KMS-11 (cell line): Measurements from ENCODE around the gene ST7L.

ENCODE experiments used
- H2AFZ ChIP-seq: fragments of 200-600 bp; sonication (generic); 2 replicates; pipeline ENCODE4 v1.6.1; 2016; ENCODE audit warnings: antibody characterized with exemption, mixed run types, low read depth
- H3K27ac ChIP-seq: fragments of 200-600 bp; sonication (generic); 2 replicates; pipeline ENCODE4 v1.6.1; 2016; ENCODE audit warnings: mild to moderate bottlenecking, mixed run types
- H3K27me3 ChIP-seq: fragments of 200-600 bp; sonication (generic); 2 replicates; pipeline ENCODE4 v1.6.1; 2017; ENCODE audit warnings: mild to moderate bottlenecking, low read depth, mixed run types, moderate library complexity; ENCODE audit not compliant: insufficient read depth
- H3K36me3 ChIP-seq: fragments of 200-600 bp; sonication (generic); 2 replicates; pipeline ENCODE4 v1.6.1; 2017; ENCODE audit warnings: mild to moderate bottlenecking, mixed run types; ENCODE audit not compliant: insufficient read depth
- H3K4me1 ChIP-seq: fragments of 200-600 bp; sonication (generic); 2 replicates; pipeline ENCODE4 v1.6.1; 2016; ENCODE audit warnings: mild to moderate bottlenecking, low read depth, mixed run types; ENCODE audit not compliant: poor library complexity, severe bottlenecking
- H3K4me2 ChIP-seq: fragments of 200-600 bp; sonication (generic); 2 replicates; pipeline ENCODE4 v1.7.0; 2016; ENCODE audit warnings: mild to moderate bottlenecking, mixed run types
- H3K4me3 ChIP-seq: fragments of 200-600 bp; sonication (generic); IDR thresholded peaks from 2 replicates; pipeline ENCODE4 v1.6.1; 2017; ENCODE audit warnings: low read depth, low read length, mixed read lengths; ENCODE audit not compliant: insufficient read depth
- H3K79me2 ChIP-seq: fragments of 200-600 bp; sonication (generic); 2 replicates; pipeline ENCODE4 v1.6.1; 2016; ENCODE audit warnings: low read depth, mixed run types; ENCODE audit not compliant: insufficient read depth
- H3K9ac ChIP-seq: fragments of 200-600 bp; sonication (generic); 2 replicates; pipeline ENCODE4 v1.6.1; 2016; ENCODE audit warnings: mild to moderate bottlenecking, mixed run types
- H4K20me1 ChIP-seq: fragments of 200-600 bp; sonication (generic); 2 replicates; pipeline ENCODE4 v1.6.1; 2016; ENCODE audit warnings: mild to moderate bottlenecking, mixed run types; ENCODE audit not compliant: insufficient read depth
- TF ChIP-seq, protein P1 (sequence below): fragments of 200-600 bp; sonication (generic); conservative IDR thresholded peaks from 2 replicates; pipeline ENCODE4 v1.6.1; 2017; ENCODE audit warnings: low read depth, mild to moderate bottlenecking, antibody characterized with exemption, low read length, moderate library complexity, mixed read lengths

The ST7L gene

DNA sequence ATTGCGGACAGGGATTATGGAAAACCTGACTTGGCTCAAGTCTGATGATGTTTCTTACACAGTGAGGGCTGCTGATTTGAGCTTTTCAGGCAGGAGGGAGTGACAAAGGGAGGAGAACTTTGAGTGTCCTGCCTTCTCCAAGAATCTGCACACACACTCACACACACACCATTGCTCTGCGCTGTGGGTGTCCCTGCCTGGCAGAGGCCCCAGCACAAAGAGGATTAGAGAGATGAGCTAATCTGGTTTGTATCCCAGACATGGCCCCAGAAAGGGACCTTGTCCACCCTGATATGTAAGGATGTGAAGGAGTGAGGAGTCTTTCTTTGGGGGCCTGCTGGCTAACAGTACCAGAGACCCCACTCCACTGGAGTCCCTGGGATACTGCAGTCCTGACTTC is 116.1 kb downstream of the ST7L start:
- H3K4me3 ChIP-seq: no peak overlapping the region
- no peaks in the 10 kb centered on the region for H3K27me3 ChIP-seq
- TF ChIP-seq, protein P1, sequence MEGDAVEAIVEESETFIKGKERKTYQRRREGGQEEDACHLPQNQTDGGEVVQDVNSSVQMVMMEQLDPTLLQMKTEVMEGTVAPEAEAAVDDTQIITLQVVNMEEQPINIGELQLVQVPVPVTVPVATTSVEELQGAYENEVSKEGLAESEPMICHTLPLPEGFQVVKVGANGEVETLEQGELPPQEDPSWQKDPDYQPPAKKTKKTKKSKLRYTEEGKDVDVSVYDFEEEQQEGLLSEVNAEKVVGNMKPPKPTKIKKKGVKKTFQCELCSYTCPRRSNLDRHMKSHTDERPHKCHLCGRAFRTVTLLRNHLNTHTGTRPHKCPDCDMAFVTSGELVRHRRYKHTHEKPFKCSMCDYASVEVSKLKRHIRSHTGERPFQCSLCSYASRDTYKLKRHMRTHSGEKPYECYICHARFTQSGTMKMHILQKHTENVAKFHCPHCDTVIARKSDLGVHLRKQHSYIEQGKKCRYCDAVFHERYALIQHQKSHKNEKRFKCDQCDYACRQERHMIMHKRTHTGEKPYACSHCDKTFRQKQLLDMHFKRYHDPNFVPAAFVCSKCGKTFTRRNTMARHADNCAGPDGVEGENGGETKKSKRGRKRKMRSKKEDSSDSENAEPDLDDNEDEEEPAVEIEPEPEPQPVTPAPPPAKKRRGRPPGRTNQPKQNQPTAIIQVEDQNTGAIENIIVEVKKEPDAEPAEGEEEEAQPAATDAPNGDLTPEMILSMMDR: no peak
- H3K4me2 ChIP-seq: no peak overlapping the region
- no peaks in the 10 kb centered on the region for H3K36me3 ChIP-seq
- H2AFZ ChIP-seq: no peak overlapping the region
- H3K79me2 ChIP-seq: no peaks in the 10 kb centered on the region
- H4K20me1 ChIP-seq: no peaks in the 10 kb centered on the region
- H3K9ac ChIP-seq: no peak overlapping the region
- no peaks in the 10 kb centered on the region for H3K4me1 ChIP-seq
- H3K27ac ChIP-seq: no peak overlapping the region

DNA sequence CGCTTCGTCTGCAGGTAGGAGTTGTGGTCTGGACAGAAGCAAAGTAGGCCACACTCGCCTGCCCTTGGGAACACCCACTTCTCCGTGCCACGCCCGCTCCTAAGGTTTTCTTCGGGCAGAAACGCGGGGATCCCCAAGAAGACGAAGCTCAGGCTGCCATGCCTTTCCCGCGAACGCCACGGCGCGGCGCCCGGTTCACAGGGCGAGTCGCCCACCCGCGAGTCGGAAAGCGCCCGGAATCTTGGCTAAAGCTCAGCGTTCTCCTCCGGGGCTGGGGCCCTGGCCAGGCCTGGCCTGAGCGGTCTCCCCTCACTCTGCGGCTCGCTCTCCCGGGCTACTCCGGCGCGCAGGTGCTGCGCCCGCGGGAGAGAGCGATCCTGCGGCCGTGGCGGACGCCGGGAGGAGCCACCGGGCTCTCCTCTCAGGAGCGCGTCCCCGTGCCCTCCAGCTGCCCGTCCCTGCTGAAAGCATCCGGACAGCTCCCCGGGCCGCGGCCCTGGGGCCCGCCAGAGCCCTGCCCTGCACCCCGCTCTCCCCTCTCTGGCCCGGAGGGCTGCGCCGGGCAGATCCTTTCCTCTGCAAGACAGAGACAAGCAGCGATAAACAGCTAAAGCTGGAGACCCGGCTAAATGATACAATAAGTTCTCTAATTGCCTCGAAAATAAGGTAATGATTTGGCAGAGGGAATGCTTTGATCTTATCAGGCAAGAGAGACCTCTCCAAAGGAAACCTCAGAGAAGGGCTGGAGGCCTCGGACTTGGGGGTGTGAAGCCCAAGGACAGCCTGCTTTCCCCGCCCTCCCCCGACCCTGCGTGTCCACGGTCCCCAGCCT is 116.9 kb downstream of the ST7L start:
- H3K9ac ChIP-seq: no peak overlapping the region
- TF ChIP-seq, protein P1: no peak
- no peak overlapping the region for H3K4me3 ChIP-seq
- H3K27me3 ChIP-seq: no peaks in the 10 kb centered on the region
- no peaks in the 10 kb centered on the region for H3K4me1 ChIP-seq
- H3K4me2 ChIP-seq: no peak overlapping the region
- H3K27ac ChIP-seq: no peak overlapping the region
- H3K79me2 ChIP-seq: no peaks in the 10 kb centered on the region
- no peak overlapping the region for H2AFZ ChIP-seq
- H4K20me1 ChIP-seq: no peaks in the 10 kb centered on the region
- no peaks in the 10 kb centered on the region for H3K36me3 ChIP-seq

DNA sequence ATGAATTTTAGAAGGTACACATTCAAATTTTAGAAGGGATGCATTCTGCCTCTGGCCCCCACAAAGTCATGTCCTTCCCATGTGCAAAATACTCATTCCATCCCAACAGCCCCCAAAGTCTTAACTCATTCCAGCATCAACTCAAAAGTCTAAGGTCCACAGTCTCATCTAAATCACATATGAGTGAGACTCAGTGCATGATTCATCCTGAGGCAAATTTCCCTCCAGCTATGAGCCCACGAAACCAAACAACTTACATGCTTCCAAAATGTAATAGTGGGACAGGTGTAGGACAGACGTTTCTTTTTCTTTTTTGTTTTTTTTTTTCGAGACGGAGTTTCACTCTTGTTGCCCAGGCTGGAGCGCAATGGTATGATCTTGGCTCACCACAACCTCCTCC is 122.7 kb downstream of the ST7L start:
- no peak overlapping the region for H3K9ac ChIP-seq
- no peak overlapping the region for H3K27ac ChIP-seq
- no peak overlapping the region for H2AFZ ChIP-seq
- H3K79me2 ChIP-seq: no peaks in the 10 kb centered on the region
- H3K36me3 ChIP-seq: no peaks in the 10 kb centered on the region
- TF ChIP-seq, protein P1: no peak
- H3K27me3 ChIP-seq: no peaks in the 10 kb centered on the region
- H4K20me1 ChIP-seq: no peaks in the 10 kb centered on the region
- no peaks in the 10 kb centered on the region for H3K4me1 ChIP-seq
- no peak overlapping the region for H3K4me2 ChIP-seq
- H3K4me3 ChIP-seq: no peak overlapping the region

DNA sequence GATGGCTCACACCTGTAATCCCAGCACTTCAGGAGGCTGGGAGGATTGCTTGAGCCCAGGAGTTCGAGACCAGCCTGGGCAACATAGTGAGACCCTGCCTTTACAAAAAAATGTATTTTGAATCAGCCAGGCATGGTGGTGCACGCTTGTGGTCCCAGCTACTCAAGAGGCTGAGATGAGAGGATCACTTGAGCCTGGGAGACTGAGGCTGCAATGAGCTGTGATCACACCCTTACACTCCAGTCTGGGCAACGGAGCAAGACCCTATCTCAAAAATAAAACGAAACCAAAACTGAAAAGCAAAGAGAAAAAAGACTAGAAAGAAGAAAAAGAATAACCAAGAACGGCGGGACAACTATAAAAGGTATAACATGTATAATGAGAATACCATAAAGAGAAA is 125.6 kb downstream of the ST7L start:
- Histone ChIP-seq H3K27me3 (no peaks in the 10 kb centered on the region), H3K9ac (no peak overlapping the region), H2AFZ (no peak overlapping the region), H3K4me1 (no peaks in the 10 kb centered on the region), H3K27ac (no peak overlapping the region), H3K36me3 (no peaks in the 10 kb centered on the region), H3K4me2 (no peak overlapping the region), H4K20me1 (no peaks in the 10 kb centered on the region), H3K4me3 (no peak overlapping the region), H3K79me2 (no peaks in the 10 kb centered on the region)
- TF ChIP-seq, protein P1: no peak
